Smooth muscle cell of the pulmonary artery (primary cell): Measurements from ENCODE around the gene ZFAND2B. TPM values are rescaled to one million over a fixed set of nuclear protein-coding genes. Genes with fewer than 3 reads are reported as not detected.

Experiments
- total RNA-seq: library from RNA; depleted of rRNA; stranded (reverse); fragments of >200 nt; gene quantifications from 2 replicates; pipeline ENCODE4 v1.2.3, GENCODE V29; 2014

Gene ZFAND2B
- total RNA-seq, 1 donor from 2014 or later: 18.1 TPM

Other genes with a start within 250 kb of the ZFAND2B start
- not detected in 2 replicates for gene CDK5R2, start 247.1 kb upstream of the ZFAND2B start, total RNA-seq
- not detected in 2 replicates for gene FEV, start 221.6 kb upstream of the ZFAND2B start, total RNA-seq
- not detected in 2 replicates for gene CRYBA2, start 213.4 kb upstream of the ZFAND2B start, total RNA-seq
- gene CFAP65, start 165.3 kb upstream of the ZFAND2B start, total RNA-seq: 0.03 TPM in 1 of 2 replicates, not detected in the other
- gene IHH, start 145.9 kb upstream of the ZFAND2B start, total RNA-seq: not detected in 2 replicates
- gene NHEJ1, start 46.0 kb upstream of the ZFAND2B start, total RNA-seq: 18.5 and 22.0 TPM in 2 replicates
- gene SLC23A3, start 36.8 kb upstream of the ZFAND2B start, total RNA-seq: 2.9 and 8.1 TPM in 2 replicates
- 31.5 and 43.7 TPM in 2 replicates for gene CNPPD1, start 29.9 kb upstream of the ZFAND2B start, total RNA-seq
- 75.5 and 88.8 TPM in 2 replicates for gene RETREG2, start 28.5 kb upstream of the ZFAND2B start, total RNA-seq
- gene ABCB6, start 12.2 kb downstream of the ZFAND2B start, total RNA-seq: 69.9 and 77.9 TPM in 2 replicates
- gene ATG9A, start 22.9 kb downstream of the ZFAND2B start, total RNA-seq: 73.2 and 73.7 TPM in 2 replicates
- 41.4 and 52.1 TPM in 2 replicates for gene ANKZF1, start 23.0 kb downstream of the ZFAND2B start, total RNA-seq
- gene GLB1L, start 38.7 kb downstream of the ZFAND2B start, total RNA-seq: 12.1 and 14.9 TPM in 2 replicates
- 31.2 and 31.4 TPM in 2 replicates for gene STK16, start 38.7 kb downstream of the ZFAND2B start, total RNA-seq
- gene TUBA4B, start 46.5 kb downstream of the ZFAND2B start, total RNA-seq: not detected in 2 replicates
- 17.9 and 19.6 TPM in 2 replicates for gene TUBA4A, start 47.1 kb downstream of the ZFAND2B start, total RNA-seq
- gene DNAJB2, start 72.6 kb downstream of the ZFAND2B start, total RNA-seq: 74.7 and 78.8 TPM in 2 replicates
- gene PTPRN, start 102.6 kb downstream of the ZFAND2B start, total RNA-seq: 23.5 and 45.4 TPM in 2 replicates
- not detected in 2 replicates for gene RESP18, start 126.0 kb downstream of the ZFAND2B start, total RNA-seq
- gene DNPEP, start 181.1 kb downstream of the ZFAND2B start, total RNA-seq: 68.5 and 91.9 TPM in 2 replicates
- 1.1 and 3.0 TPM in 2 replicates for gene DES, start 211.6 kb downstream of the ZFAND2B start, total RNA-seq
- gene SPEG, start 228.1 kb downstream of the ZFAND2B start, total RNA-seq: 45.7 and 87.2 TPM in 2 replicates